Type B pancreatic cell (in vitro differentiated cells): Measurements from ENCODE around the gene CROCC2. TPM values are rescaled to one million over a fixed set of nuclear protein-coding genes. Genes with fewer than 3 reads are reported as not detected.

Source experiments
- DNase-seq: peaks from one replicate; pipeline ENCODE4 v3.0.0; 2021; ENCODE audit warnings: mixed read lengths; ENCODE audit not compliant: unreplicated experiment; ENCODE audit errors: extremely low spot score
- H3K27ac Mint-ChIP-seq: 2 replicates; pipeline ENCODE4 v1.8.0; 2021; ENCODE audit warnings: mild to moderate bottlenecking, mixed read lengths
- H3K27me3 Mint-ChIP-seq: 2 replicates; pipeline ENCODE4 v1.8.0; 2021; ENCODE audit warnings: mixed read lengths
- H3K36me3 Mint-ChIP-seq: 2 replicates; pipeline ENCODE4 v1.8.0; 2021; ENCODE audit warnings: mixed read lengths
- H3K4me1 Mint-ChIP-seq: one replicate; pipeline ENCODE4 v1.8.0; 2021; ENCODE audit warnings: mixed read lengths; ENCODE audit not compliant: unreplicated experiment
- H3K4me3 Mint-ChIP-seq: 2 replicates; pipeline ENCODE4 v1.8.0; 2021; ENCODE audit warnings: mild to moderate bottlenecking, mixed read lengths
- H3K9me3 Mint-ChIP-seq: 2 replicates; pipeline ENCODE4 v1.8.0; 2021; ENCODE audit warnings: mixed read lengths
- total RNA-seq: library from RNA; stranded (reverse); gene quantifications from 2 replicates; pipeline ENCODE4 v1.2.1, GENCODE V29; 2021; ENCODE audit warnings: low replicate concordance
- TF ChIP-seq, protein P1 (sequence below): fragments of 200-600 bp; sonication (generic); conservative IDR thresholded peaks from 2 replicates; pipeline ENCODE4 v1.5.0; 2021; ENCODE audit warnings: antibody characterized with exemption, mild to moderate bottlenecking

CROCC2 gene
- total RNA-seq, 1 donor from 2014 or later = 0.68 TPM

DNA sequence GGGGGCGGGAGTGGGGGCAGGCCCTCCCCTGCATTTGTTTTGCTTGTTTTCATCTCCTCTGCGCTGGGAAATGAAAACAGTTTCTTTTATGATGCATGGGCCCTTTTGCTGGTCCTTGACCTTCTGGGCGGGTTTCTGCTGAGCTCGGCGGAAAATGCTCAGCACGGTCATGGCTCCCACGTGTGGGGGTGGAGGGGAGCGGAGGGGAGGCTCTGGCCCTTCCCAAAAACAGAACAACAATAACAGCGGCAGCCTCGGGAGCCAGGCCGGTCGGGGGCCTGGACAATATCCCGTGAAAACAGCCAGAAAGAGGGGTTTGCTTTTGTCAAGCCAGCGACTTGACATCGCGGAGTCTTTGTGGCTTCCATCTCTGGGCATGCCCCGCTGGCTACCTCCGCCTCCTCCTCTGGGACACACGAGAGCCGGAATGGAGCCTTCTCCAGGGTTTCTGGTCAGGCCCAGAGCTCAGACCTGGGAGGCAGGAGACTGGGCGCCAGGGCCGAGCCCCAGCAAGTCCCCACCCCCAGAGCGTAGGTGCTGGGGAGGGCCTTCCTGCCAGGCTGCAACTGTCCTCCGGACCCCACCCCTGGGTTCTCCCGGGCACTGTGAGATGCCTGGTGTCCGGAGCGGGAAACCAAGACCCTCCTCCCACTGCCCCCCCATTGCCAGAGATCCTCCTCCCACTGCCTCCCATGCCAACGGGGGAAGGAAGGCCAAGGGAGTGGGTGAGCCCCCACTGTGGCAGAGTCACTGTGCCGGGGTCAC, 56.3 kb downstream of the CROCC2 start:
- H3K36me3 Mint-ChIP-seq = no peaks in the 10 kb centered on the region
- no peaks in the 10 kb centered on the region for H3K9me3 Mint-ChIP-seq
- TF ChIP-seq, protein P1, sequence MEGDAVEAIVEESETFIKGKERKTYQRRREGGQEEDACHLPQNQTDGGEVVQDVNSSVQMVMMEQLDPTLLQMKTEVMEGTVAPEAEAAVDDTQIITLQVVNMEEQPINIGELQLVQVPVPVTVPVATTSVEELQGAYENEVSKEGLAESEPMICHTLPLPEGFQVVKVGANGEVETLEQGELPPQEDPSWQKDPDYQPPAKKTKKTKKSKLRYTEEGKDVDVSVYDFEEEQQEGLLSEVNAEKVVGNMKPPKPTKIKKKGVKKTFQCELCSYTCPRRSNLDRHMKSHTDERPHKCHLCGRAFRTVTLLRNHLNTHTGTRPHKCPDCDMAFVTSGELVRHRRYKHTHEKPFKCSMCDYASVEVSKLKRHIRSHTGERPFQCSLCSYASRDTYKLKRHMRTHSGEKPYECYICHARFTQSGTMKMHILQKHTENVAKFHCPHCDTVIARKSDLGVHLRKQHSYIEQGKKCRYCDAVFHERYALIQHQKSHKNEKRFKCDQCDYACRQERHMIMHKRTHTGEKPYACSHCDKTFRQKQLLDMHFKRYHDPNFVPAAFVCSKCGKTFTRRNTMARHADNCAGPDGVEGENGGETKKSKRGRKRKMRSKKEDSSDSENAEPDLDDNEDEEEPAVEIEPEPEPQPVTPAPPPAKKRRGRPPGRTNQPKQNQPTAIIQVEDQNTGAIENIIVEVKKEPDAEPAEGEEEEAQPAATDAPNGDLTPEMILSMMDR = no peak
- peak; percentile 78 for DNase-seq
- peak overlapping the region; percentile 55 for H3K4me3 Mint-ChIP-seq
- no peak overlapping the region for H3K27ac Mint-ChIP-seq
- no peaks in the 10 kb centered on the region for H3K4me1 Mint-ChIP-seq
- no peaks in the 10 kb centered on the region for H3K27me3 Mint-ChIP-seq

DNA sequence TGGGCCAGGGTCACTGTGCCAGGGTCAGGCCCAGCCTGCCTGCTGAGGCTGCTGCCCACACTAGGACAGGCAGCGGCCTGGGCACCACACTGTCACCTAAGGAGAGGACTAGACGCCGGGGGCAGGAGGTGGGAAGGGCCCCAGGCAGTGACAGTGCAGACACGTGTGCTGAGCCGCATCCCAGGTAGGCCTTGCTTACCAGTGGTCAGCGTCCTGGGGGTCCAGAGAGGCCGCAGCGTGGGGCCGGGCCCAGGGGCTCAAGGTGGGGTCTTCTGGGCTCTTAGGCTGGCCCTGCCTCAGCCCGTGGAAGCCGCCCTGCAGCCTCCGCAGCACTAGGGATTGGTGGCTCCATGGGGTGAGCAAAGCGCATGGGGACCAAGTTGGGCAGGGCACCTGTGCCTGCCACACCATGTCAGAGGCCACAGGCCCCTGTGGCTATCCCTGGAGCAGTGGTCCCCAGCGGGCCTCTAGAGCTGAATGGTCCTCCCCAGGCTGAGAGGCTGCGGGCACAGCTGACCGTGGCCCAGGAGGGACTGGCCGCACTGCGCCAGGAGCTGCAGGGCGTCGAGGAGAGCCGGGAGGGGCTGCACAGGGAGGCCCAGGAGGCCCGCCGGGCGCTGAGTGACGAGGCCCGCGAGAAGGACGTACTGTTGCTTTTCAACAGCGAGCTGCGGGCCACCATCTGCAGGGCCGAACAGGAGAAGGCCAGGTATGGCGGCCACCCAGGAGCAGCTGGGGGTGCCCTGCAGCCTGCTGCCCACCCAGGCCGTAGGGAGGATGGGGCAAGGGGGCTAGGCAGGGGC, 57.1 kb downstream of the CROCC2 start:
- DNase-seq = peak; percentile 66
- H3K4me3 Mint-ChIP-seq = no peak overlapping the region
- no peaks in the 10 kb centered on the region for H3K4me1 Mint-ChIP-seq
- no peaks in the 10 kb centered on the region for H3K36me3 Mint-ChIP-seq
- H3K9me3 Mint-ChIP-seq = no peaks in the 10 kb centered on the region
- H3K27me3 Mint-ChIP-seq = no peaks in the 10 kb centered on the region
- TF ChIP-seq, protein P1 = no peak
- H3K27ac Mint-ChIP-seq = no peak overlapping the region

DNA sequence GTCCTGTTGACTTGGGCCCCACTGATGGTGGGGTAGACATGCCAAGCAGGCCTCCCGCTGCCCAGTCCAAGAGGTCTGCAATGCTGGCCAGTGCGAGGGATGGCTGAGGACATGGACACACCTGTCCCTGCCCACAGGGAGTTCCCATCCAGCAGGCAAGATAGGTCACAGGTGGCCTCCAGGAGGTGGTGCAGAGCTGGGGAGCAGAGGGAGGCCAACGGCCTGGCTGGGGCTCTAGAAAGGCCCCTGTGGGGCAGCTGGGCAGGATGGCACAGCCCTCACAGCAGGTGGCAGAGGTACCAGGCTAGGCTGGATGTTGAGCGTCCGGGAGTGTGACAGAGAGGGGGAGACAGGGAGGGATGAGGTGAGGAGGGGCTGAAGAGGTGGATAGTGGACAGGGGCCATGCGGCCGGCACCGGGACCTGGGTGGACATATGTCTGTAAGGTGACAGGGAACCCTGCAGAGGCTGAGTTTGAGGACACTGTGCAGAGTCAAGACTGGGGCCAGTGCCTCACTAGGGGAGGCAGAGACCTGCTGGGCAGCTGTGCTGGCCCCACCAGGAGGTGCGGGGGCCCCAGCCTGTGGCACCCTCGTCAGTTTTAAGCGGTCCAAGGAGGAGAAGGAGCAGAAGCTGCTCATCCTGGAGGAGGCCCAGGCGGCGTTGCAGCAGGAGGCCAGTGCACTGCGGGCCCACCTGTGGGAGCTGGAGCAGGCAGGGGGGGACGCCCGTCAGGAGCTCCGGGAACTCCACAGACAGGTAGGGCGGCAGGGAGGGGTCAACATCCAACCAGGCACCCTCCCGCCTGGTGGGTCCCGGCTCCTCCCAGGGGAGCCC, 58.0 kb downstream of the CROCC2 start:
- Mint-ChIP-seq H3K9me3 (no peaks in the 10 kb centered on the region), H3K27me3 (no peaks in the 10 kb centered on the region), H3K4me1 (no peaks in the 10 kb centered on the region), H3K27ac (no peak overlapping the region), H3K4me3 (no peak overlapping the region), H3K36me3 (no peaks in the 10 kb centered on the region)
- peak; percentile 68 for DNase-seq
- TF ChIP-seq, protein P1 = no peak

DNA sequence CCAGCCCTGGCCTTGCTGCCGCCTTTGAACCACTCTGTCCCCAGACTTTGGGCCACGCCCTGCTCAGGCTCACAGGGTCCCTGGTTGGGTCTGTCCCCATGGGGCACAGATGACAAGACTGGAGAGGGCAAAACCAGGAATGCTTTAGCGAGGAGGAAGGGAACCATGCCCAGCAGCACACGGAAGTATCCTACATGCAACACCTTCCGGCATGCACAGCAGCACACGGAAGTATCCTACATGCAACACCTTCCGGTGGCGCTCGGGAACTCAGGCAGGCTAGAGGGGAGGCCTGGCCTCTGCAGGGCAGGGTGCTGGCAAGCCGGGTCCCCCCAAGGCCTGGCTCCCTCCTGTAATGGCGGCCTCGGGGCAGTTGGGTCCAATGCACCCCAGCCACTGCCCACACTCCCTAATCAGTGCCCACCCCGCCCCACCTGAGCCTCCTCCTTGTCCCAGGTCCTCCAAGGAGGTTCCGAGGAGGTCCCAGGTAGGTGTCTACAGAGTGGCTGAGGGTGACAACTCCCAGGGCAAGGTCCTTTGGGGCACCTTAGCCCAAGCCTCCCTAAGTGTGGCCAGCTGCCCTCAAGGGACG, 58.7 kb downstream of the CROCC2 start:
- no peak overlapping the region for H3K27ac Mint-ChIP-seq
- no peaks in the 10 kb centered on the region for H3K9me3 Mint-ChIP-seq
- H3K4me3 Mint-ChIP-seq = no peak overlapping the region
- DNase-seq = peak; percentile 63
- H3K27me3 Mint-ChIP-seq = no peaks in the 10 kb centered on the region
- H3K4me1 Mint-ChIP-seq = no peaks in the 10 kb centered on the region
- no peaks in the 10 kb centered on the region for H3K36me3 Mint-ChIP-seq
- TF ChIP-seq, protein P1 = no peak

DNA sequence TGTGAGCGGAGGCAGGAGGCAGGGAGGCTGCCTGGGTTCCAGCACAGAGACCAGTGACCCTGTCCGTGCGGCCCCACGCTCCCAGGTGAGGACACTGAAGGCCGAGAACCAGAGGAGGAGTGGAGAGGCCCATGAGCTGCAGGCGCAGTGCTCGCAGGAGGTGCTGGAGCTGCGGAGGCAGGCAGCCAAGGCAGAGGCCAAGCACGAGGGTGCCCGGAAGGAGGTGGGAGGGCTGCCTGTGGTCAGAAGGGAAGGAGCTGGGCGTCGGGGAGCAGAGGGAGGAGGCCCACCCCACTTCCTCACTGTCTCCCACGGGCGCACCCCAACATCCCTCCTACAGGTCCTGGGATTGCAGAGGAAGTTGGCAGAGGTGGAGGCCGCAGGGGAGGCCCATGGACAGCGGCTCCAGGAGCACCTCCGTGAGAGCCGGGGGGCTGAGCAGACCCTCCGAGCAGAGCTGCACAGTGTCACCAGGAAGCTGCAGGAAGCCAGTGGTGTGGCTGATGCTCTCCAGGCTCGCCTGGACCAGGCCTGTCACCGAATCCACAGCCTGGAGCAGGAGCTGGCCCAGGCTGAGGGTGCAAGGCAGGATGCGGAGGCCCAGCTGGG, 59.3 kb downstream of the CROCC2 start:
- TF ChIP-seq, protein P1 = no peak
- no peak overlapping the region for H3K27ac Mint-ChIP-seq
- no peaks in the 10 kb centered on the region for H3K36me3 Mint-ChIP-seq
- H3K27me3 Mint-ChIP-seq = no peaks in the 10 kb centered on the region
- no peaks in the 10 kb centered on the region for H3K4me1 Mint-ChIP-seq
- H3K9me3 Mint-ChIP-seq = peaks cover 5% of the 10 kb centered on the region
- DNase-seq = peak; percentile 67
- no peak overlapping the region for H3K4me3 Mint-ChIP-seq
